OCI-LY3 (cell line): ENCODE measurements around the gene WASHC3.

Source experiments
- H2AFZ ChIP-seq: fragments of 200-600, 300-600 bp; shearing (Covaris generic); 2 replicates; pipeline ENCODE4 v1.6.0; 2014; ENCODE audit warnings: antibody characterized with exemption, low read depth, low read length
- H3K27ac ChIP-seq: fragments of 200-600, 300-600 bp; sonication (generic); 2 replicates; pipeline ENCODE4 v1.5.1; 2014; ENCODE audit warnings: mild to moderate bottlenecking, low read length, moderate library complexity, mixed read lengths
- H3K27me3 ChIP-seq: fragments of 200-600, 300-600 bp; sonication (generic); 2 replicates; pipeline ENCODE4 v1.6.1; 2014; ENCODE audit warnings: low read depth, low read length, mixed read lengths
- H3K36me3 ChIP-seq: fragments of 200-600, 300-600 bp; sonication (generic); replicated peaks from 2 replicates; pipeline ENCODE3; 2014; ENCODE audit warnings: low read depth, low read length, mixed read lengths
- H3K4me1 ChIP-seq: fragments of 300-600, 200-600 bp; sonication (generic); 2 replicates; pipeline ENCODE4 v1.6.1; 2014; ENCODE audit warnings: low read length, mixed read lengths
- H3K4me2 ChIP-seq: fragments of 200-600, 300-600 bp; sonication (generic); 2 replicates; pipeline ENCODE4 v1.6.1; 2014; ENCODE audit warnings: low read length, mixed read lengths
- H3K4me3 ChIP-seq: fragments of 300-600, 200-600 bp; sonication (generic); 2 replicates; pipeline ENCODE4 v1.5.1; 2014; ENCODE audit warnings: antibody characterized with exemption, mild to moderate bottlenecking, low read length, moderate library complexity
- H3K79me2 ChIP-seq: fragments of 300-600, 200-600 bp; shearing (Covaris generic); 2 replicates; pipeline ENCODE4 v1.6.1; 2014; ENCODE audit warnings: mild to moderate bottlenecking, low read length, mixed read lengths
- H3K9ac ChIP-seq: fragments of 300-600, 200-600 bp; shearing (Covaris generic); 2 replicates; pipeline ENCODE4 v1.6.0; 2014; ENCODE audit warnings: mild to moderate bottlenecking, low read length, moderate library complexity
- H3K9me3 ChIP-seq: fragments of 200-600, 300-600 bp; shearing (Covaris generic); 2 replicates; pipeline ENCODE4 v1.6.1; 2014; ENCODE audit warnings: low read length, mixed read lengths; ENCODE audit not compliant: insufficient read depth
- H4K20me1 ChIP-seq: fragments of 200-600, 300-600 bp; sonication (generic); 2 replicates; pipeline ENCODE4 v1.6.1; 2016; ENCODE audit warnings: low read length, mixed read lengths; ENCODE audit not compliant: insufficient read depth
- EZH2phosphoT487 ChIP-seq: fragments of 200-600 bp; shearing (Covaris generic); IDR thresholded peaks from 2 replicates; pipeline ENCODE4 v1.6.1; 2018; ENCODE audit warnings: antibody characterized with exemption, mixed run types, low read depth
- TF ChIP-seq, protein P1 (sequence below): fragments of 200-600, 300-600 bp; sonication (generic); IDR thresholded peaks from 2 replicates; pipeline ENCODE4 v1.5.1; 2014; ENCODE audit warnings: antibody characterized with exemption, low read length, low read depth

WASHC3 gene, protein sequence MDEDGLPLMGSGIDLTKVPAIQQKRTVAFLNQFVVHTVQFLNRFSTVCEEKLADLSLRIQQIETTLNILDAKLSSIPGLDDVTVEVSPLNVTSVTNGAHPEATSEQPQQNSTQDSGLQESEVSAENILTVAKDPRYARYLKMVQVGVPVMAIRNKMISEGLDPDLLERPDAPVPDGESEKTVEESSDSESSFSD

DNA sequence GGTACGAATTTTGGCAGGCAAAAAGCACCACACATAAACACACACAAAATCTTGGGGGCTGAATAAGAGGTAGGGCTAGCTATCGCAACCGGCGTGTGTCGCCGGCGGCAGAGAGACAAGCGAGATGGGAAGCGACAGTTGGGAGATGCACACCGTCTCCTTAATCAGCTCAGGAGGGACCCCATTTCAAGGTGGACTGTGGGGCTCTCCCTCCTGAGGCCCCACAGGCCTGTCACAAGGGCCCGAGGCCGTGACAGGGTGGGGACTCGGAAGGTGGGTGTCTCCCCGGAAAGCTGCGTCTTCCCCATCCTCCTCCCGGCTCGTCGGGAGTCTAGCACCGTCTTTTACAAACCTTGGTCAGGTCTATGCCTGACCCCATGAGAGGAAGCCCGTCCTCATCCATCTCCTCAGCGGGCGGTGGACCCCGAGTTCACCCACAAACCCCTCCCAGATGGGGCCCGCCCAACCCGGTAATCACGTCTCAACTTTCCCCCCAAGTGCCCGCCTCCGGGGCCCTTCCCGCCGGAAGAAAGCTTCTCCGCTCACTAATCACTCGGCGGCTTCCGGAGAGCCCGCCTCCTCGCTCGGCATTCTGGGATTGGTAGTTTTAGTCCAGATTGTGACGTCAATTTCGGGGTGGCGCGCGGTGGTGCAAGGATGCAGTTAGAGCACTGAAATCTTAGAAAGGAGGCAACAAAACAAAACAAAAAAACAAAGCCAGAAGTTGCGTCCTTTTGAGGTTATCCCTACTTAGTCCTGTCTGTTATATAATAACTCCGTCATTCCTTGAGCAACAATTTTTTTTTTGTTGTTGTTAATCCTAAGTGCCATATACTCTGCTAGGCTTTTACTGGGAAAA lies at the start of gene WASHC3:
Gene WASHC3 (minus strand): TSS at position 432 of the 859 bp plus-strand sequence. CDS start 29 bp downstream, at position 403.
- peaks cover 5% of the 10 kb centered on the region for H3K79me2 ChIP-seq
- no peak for TF ChIP-seq EZH2phosphoT487
- TF ChIP-seq, protein P1, sequence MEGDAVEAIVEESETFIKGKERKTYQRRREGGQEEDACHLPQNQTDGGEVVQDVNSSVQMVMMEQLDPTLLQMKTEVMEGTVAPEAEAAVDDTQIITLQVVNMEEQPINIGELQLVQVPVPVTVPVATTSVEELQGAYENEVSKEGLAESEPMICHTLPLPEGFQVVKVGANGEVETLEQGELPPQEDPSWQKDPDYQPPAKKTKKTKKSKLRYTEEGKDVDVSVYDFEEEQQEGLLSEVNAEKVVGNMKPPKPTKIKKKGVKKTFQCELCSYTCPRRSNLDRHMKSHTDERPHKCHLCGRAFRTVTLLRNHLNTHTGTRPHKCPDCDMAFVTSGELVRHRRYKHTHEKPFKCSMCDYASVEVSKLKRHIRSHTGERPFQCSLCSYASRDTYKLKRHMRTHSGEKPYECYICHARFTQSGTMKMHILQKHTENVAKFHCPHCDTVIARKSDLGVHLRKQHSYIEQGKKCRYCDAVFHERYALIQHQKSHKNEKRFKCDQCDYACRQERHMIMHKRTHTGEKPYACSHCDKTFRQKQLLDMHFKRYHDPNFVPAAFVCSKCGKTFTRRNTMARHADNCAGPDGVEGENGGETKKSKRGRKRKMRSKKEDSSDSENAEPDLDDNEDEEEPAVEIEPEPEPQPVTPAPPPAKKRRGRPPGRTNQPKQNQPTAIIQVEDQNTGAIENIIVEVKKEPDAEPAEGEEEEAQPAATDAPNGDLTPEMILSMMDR = no peak
- H3K27me3 ChIP-seq = no peaks in the 10 kb centered on the region
- peak within 1 kb of the TSS; percentile 93 for H3K4me2 ChIP-seq
- peaks cover 8% of the 10 kb centered on the region for H3K4me1 ChIP-seq
- no peaks in the 10 kb centered on the region for H4K20me1 ChIP-seq
- H3K27ac ChIP-seq = peak within 1 kb of the TSS; percentile 72
- H3K9ac ChIP-seq = peak within 1 kb of the TSS; percentile 92
- H3K4me3 ChIP-seq = peak within 1 kb of the TSS; percentile 94
- H3K9me3 ChIP-seq = no peaks in the 10 kb centered on the region
- H2AFZ ChIP-seq = peak within 1 kb of the TSS; percentile 95
- peaks cover 5% of the 10 kb centered on the region for H3K36me3 ChIP-seq

DNA sequence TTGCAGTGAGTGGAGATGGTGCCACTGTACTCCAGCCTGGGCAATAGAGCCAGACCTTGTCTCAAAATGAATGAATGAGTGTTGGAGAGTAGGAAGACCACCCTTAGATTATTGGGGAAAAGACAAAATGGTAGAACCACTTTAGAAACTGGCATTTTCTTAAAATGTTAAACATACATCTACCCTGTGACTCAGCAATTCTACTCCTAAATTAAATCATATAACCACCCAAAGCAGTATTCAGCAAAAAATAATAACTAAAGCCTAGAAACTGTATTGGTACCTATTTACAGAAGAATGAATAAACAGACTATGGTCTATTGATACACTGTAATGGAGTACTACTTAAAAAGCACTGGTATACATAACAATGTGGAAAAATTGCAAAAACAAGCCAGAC lies 49.0 kb upstream of the WASHC3 start:
- H3K4me3 ChIP-seq = no peak overlapping the region
- H3K4me2 ChIP-seq = no peak overlapping the region
- no peak overlapping the region for H3K9ac ChIP-seq
- no peaks in the 10 kb centered on the region for H3K27me3 ChIP-seq
- peaks cover 68% of the 10 kb centered on the region for H3K36me3 ChIP-seq
- no peaks in the 10 kb centered on the region for H3K79me2 ChIP-seq
- H3K27ac ChIP-seq = no peak overlapping the region
- H4K20me1 ChIP-seq = no peaks in the 10 kb centered on the region
- no peak overlapping the region for H2AFZ ChIP-seq
- no peaks in the 10 kb centered on the region for H3K4me1 ChIP-seq
- TF ChIP-seq, protein P1 = no peak
- TF ChIP-seq EZH2phosphoT487 = no peak
- peaks cover 20% of the 10 kb centered on the region for H3K9me3 ChIP-seq

DNA sequence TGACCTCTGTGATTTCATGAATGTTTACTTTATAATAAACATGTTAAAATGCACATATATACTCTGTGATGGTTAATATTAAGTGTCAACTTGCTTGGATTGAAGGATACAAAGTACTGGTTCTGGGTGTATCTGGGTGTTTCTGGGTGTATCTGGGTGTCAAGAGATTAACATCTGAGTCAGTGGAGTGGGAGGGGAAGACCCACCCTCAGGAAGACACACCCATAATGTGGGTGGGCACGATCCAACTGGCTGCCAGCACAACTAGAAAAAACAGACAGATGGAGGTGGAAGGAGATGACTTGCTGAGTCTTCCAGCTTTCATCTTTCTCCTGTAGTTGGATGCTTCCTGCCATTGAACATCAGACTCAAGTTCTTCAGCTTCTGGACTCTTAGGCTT lies 46.2 kb upstream of the WASHC3 start:
- peaks cover 20% of the 10 kb centered on the region for H3K9me3 ChIP-seq
- H2AFZ ChIP-seq = no peak overlapping the region
- no peak overlapping the region for H3K9ac ChIP-seq
- no peak overlapping the region for H3K4me2 ChIP-seq
- H4K20me1 ChIP-seq = no peaks in the 10 kb centered on the region
- H3K4me3 ChIP-seq = no peak overlapping the region
- TF ChIP-seq, protein P1 = no peak
- no peak for TF ChIP-seq EZH2phosphoT487
- H3K36me3 ChIP-seq = peaks cover 83% of the 10 kb centered on the region
- H3K27me3 ChIP-seq = no peaks in the 10 kb centered on the region
- H3K79me2 ChIP-seq = no peaks in the 10 kb centered on the region
- H3K27ac ChIP-seq = no peak overlapping the region
- H3K4me1 ChIP-seq = no peaks in the 10 kb centered on the region

DNA sequence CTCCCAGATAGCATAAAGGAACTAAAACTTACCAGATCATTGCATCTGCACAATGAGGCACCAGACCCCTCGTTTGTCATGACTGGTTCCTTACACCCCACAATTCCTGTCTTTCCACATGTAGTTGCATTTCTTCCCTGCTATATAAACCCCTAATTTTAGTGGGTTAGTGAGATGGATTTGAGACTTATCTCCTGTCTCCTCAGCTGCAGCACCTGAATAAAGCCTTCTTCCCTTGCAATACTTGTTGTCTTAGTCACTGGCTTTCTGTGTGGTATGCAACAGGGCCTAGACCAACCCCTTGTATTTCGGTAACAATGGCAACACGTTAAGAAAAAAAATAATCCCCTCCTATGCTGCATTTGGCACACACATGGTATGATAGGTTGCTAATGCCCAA lies 45.1 kb upstream of the WASHC3 start:
- Histone ChIP-seq H3K27me3 (no peaks in the 10 kb centered on the region), H3K9me3 (peaks cover 20% of the 10 kb centered on the region), H3K4me3 (no peak overlapping the region), H3K79me2 (no peaks in the 10 kb centered on the region), H3K9ac (no peak overlapping the region), H3K36me3 (peaks cover 80% of the 10 kb centered on the region), H3K4me2 (no peak overlapping the region), H4K20me1 (no peaks in the 10 kb centered on the region), H3K4me1 (no peaks in the 10 kb centered on the region), H2AFZ (no peak overlapping the region), H3K27ac (no peak overlapping the region)
- TF ChIP-seq, protein P1 = no peak
- TF ChIP-seq EZH2phosphoT487 = no peak
